ENCODE data around the gene ERCC6L2.

ERCC6L2 gene

DNA sequence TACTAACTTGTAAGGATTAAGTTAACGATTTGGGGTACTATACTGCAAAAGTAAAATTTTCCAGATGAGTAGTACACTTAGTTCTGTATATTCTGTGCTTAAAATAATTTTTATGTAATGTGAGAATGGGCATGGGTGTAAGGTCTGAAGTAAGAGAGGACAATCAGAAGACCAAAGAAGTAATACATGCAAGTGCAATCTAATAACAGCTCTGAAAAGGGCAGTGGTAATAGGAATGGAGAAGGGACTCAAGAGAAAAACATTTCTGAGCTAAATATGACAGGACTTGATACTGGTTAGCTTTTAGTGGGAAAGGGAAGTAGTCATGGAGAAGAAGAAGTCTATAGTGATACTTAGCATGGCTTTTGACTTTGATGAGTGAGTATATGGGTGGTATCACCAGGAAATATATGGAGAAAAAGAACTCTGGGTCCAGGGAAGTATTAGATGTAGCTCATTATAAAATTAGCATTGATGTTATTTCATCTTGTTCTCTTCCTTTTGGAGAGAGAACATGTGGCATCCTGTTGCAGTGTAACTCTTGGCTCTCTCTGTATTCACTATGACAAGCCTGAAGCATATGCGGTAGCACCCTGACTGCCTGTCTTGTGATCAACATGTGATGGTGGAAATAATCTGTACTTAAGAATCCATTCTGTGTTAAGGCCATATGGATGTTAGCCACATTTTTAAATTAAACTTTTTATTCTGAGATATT is 60.5 kb downstream of the ERCC6L2 start:
- DNase-seq: no peak
- in situ Hi-C loops (cut with HindIII; ENCODE audit: low pct_ligation_motif_present, low sequenced_read_pairs): no loop called here

DNA sequence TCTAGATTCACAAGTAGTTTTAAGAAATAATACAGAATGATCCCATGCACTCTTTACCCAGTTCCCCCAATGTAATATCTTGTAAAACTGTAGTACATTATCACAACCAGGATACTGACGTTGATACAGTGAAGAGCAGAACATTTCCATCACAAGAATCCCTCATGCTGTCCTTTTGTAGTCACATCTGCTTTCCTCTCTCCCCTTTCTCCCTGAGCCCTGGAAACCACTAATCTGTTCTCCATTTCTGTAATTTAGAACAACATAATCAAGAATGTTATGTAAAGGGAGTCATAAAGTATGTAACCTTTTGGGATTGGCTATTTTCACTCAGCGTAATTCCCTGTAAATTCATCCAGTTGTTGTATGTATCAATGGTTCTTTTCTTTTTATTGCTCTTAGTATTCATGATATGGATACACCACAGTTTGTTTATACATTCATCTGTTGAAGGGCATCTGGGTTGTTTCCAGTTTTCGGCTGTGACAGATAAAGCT is 61.1 kb downstream of the ERCC6L2 start:
- no peak overlapping the region for H3K4me3 ChIP-seq (ENCODE audit: low read depth, low read length)
- TF ChIP-seq, protein P1, sequence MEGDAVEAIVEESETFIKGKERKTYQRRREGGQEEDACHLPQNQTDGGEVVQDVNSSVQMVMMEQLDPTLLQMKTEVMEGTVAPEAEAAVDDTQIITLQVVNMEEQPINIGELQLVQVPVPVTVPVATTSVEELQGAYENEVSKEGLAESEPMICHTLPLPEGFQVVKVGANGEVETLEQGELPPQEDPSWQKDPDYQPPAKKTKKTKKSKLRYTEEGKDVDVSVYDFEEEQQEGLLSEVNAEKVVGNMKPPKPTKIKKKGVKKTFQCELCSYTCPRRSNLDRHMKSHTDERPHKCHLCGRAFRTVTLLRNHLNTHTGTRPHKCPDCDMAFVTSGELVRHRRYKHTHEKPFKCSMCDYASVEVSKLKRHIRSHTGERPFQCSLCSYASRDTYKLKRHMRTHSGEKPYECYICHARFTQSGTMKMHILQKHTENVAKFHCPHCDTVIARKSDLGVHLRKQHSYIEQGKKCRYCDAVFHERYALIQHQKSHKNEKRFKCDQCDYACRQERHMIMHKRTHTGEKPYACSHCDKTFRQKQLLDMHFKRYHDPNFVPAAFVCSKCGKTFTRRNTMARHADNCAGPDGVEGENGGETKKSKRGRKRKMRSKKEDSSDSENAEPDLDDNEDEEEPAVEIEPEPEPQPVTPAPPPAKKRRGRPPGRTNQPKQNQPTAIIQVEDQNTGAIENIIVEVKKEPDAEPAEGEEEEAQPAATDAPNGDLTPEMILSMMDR (IDR thresholded peaks at IDR 0.05; ENCODE audit: low read depth, low read length, missing control alignments): no peak
- in situ Hi-C loops (cut with HindIII; ENCODE audit: low pct_ligation_motif_present, low sequenced_read_pairs): no loop called here
- peaks cover 6% of the 10 kb centered on the region for H3K36me3 ChIP-seq (replicated peaks)
- DNase-seq: no peak
- H3K27me3 ChIP-seq (replicated peaks): no peaks in the 10 kb centered on the region
- no peak overlapping the region for H3K27ac ChIP-seq

More for the DNA sequence above, 60.5 kb downstream of the ERCC6L2 start:
- TF ChIP-seq, protein P1 (IDR thresholded peaks at IDR 0.05; ENCODE audit: low read depth, low read length, missing control alignments): no peak
- no peaks in the 10 kb centered on the region for H3K27me3 ChIP-seq (replicated peaks)
- no peak overlapping the region for H3K27ac ChIP-seq
- H3K4me3 ChIP-seq (ENCODE audit: low read depth, low read length): no peak overlapping the region
- peaks cover 6% of the 10 kb centered on the region for H3K36me3 ChIP-seq (replicated peaks)

DNA sequence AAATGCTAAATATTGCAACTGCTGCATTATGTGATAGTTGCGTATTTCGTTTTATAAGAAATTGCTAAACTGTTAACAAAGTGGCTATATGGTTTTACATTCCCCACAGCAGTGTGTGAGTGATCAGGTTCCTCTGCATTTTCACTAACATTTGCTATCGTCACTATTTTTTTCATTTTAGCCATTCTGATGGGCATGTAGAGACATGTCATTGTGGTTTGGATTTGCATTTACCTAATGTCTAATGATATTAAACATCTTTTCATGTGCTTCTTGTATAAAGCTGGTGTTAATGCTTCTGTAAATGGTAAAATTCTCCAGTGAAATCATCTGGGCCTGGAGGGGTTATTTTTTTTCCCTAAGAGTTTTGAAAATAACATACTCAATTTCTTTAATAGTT is 61.6 kb downstream of the ERCC6L2 start:
- no peaks in the 10 kb centered on the region for H3K27me3 ChIP-seq (replicated peaks)
- no peak overlapping the region for H3K4me3 ChIP-seq (ENCODE audit: low read depth, low read length)
- no peak overlapping the region for H3K27ac ChIP-seq
- DNase-seq: no peak
- in situ Hi-C loops (cut with HindIII; ENCODE audit: low pct_ligation_motif_present, low sequenced_read_pairs): no loop called here
- TF ChIP-seq, protein P1 (IDR thresholded peaks at IDR 0.05; ENCODE audit: low read depth, low read length, missing control alignments): no peak
- H3K36me3 ChIP-seq (replicated peaks): peaks cover 5% of the 10 kb centered on the region

DNA sequence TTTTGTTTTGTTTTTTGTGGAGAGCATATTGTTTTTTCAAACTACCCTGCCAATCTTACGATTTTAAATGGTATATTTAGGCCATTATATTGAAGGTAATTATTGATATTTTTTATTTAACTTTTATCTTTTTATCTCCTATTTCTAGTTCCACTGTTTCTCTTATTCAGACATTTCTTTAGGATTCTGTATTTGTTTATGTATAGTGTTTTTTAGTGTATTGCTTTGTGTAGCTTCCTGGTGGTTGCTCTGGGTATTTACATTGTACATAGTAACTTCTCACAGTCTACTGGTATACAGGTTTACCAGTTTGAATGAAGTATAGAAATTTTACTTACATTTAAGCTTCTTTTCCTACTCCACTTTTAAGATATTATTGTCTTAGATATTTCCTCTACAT is 63.2 kb downstream of the ERCC6L2 start:
- Histone ChIP-seq H3K27me3 (replicated peaks) (no peaks in the 10 kb centered on the region), H3K27ac (no peak overlapping the region), H3K4me3 (ENCODE audit: low read depth, low read length) (no peak overlapping the region), H3K36me3 (replicated peaks) (no peaks in the 10 kb centered on the region)
- in situ Hi-C loops (cut with HindIII; ENCODE audit: low pct_ligation_motif_present, low sequenced_read_pairs): no loop called here
- TF ChIP-seq, protein P1 (IDR thresholded peaks at IDR 0.05; ENCODE audit: low read depth, low read length, missing control alignments): no peak
- no peak for DNase-seq

DNA sequence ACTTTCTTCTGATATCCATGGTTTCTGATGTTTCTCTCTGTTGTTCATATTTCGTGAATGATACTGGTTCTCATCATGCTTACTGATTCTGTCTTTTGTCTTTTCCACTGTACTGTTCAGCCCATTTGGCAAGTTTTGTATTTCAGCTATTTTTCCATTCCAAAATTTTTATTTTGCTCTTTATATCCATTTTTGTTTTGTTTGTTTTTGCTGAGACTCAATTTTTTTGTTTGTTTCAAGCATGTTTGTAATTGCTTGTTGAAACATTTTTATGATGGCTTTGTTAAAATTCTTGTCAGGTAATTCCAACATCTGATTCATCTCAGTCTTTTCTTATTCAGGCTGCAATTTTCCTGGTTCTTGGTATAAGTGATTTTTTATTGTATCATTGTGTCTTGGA is 64.0 kb downstream of the ERCC6L2 start:
- H3K36me3 ChIP-seq (replicated peaks): no peaks in the 10 kb centered on the region
- no peaks in the 10 kb centered on the region for H3K27me3 ChIP-seq (replicated peaks)
- no peak overlapping the region for H3K27ac ChIP-seq
- H3K4me3 ChIP-seq (ENCODE audit: low read depth, low read length): no peak overlapping the region
- in situ Hi-C loops (cut with HindIII; ENCODE audit: low pct_ligation_motif_present, low sequenced_read_pairs): no loop called here
- TF ChIP-seq, protein P1 (IDR thresholded peaks at IDR 0.05; ENCODE audit: low read depth, low read length, missing control alignments): no peak
- no peak for DNase-seq

DNA sequence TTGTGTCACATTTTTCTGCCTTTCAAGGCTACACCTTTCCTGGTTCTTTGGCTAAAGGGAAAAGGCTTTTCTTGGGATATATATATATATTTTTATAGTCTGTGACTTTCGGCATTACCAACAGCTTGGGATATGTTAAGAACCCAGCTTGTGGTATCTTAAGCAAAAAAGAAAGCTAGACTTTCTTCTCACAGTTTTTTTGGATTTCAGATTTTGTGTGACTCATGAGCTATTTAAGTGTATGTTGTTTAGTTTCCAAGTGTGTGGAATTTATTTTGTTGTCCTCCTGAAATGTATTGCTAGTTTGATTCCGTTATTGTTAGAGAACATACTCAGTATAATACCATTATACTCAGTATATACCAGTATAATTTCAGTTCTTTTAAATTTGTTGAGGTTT is 64.8 kb downstream of the ERCC6L2 start:
- DNase-seq: no peak
- in situ Hi-C loops (cut with HindIII; ENCODE audit: low pct_ligation_motif_present, low sequenced_read_pairs): no loop called here
- Histone ChIP-seq H3K36me3 (replicated peaks) (no peaks in the 10 kb centered on the region), H3K27ac (no peak overlapping the region), H3K4me3 (ENCODE audit: low read depth, low read length) (no peak overlapping the region), H3K27me3 (replicated peaks) (no peaks in the 10 kb centered on the region)
- TF ChIP-seq, protein P1 (IDR thresholded peaks at IDR 0.05; ENCODE audit: low read depth, low read length, missing control alignments): no peak

Measured in brain microvascular endothelial cell (primary cell).